ENCODE measurements around the gene TIMM29. TPM values are rescaled to one million over a fixed set of nuclear protein-coding genes. Genes with fewer than 3 reads are reported as not detected.
"Not testable (repeated sequence)": the region's sequence is repeated elsewhere in the genome, so short reads cannot be mapped to it uniquely, and the experiment has no call there.

Gene TIMM29
- total RNA-seq, 5 donors from 2014 or later (not counting 1 experiment from before 2014, with no cell fraction given), result 19.2 to 40.4 (median 37.2) TPM

- H3K27ac ChIP-seq (ENCODE audit: low read length), result no peak overlapping the region
- H3K4me3 Mint-ChIP-seq, result no peak overlapping the region
- POLR2A ChIA-PET, result no interaction called here
- ATAC-seq (replicated peaks in 1 of 4), result no peak
- DNase-seq, result no peak
- no peak overlapping the region for H3K27ac Mint-ChIP-seq
- CTCF ChIA-PET, result interaction anchor here (0.5 to 1.1 kb wide), 4 partner anchors 23 to 496 kb away, joined by 3 to 6 read pairs (median 4); no protein-coding TSS in a partner anchor
- no peaks in the 10 kb centered on the region for H3K27me3 ChIP-seq (replicated peaks in 1 of 2; ENCODE audit: control insufficient read depth in 2 of 2, extremely low read depth in 1 of 2, insufficient read depth in 2 of 2, low read length in 1 of 2)
- H3K4me3 ChIP-seq (ENCODE audit: control insufficient read depth in 1 of 2, extremely low read depth in 1 of 2, low read length in 1 of 2), result no peak overlapping the region
- 93% methylated on average over 8 of the region's 9 CpGs for WGBS (ENCODE audit: insufficient coverage)
- H3K27me3 Mint-ChIP-seq, result no peaks in the 10 kb centered on the region
- no peaks in the 10 kb centered on the region for H3K36me3 Mint-ChIP-seq
- peaks cover 0 to 11% (median 10%) of the 10 kb centered on the region in 3 donors for H3K4me1 Mint-ChIP-seq
- H3K9me3 Mint-ChIP-seq, result no peaks in the 10 kb centered on the region
- H3K36me3 ChIP-seq (ENCODE audit: control insufficient read depth in 2 of 2, extremely low read depth in 1 of 2, insufficient read depth in 1 of 2, low read length in 1 of 2), result peaks cover 0 to 10% of the 10 kb centered on the region in 2 donors
- no peaks in the 10 kb centered on the region for H3K9me3 ChIP-seq
- H3K4me1 ChIP-seq (ENCODE audit: control insufficient read depth in 1 of 2, extremely low read depth in 1 of 2, insufficient read depth in 2 of 2, low read length in 2 of 2), result peaks cover 5 to 12% of the 10 kb centered on the region in 2 experiments
Measured at GRCh38 chr19:10935371-10936059, 6.9 kb downstream of the TIMM29 start.

GRCh38 chr19:10936661-10937084, 8.1 kb downstream of the TIMM29 start:
- 0% methylated on average over 1 of the region's 11 CpGs for WGBS (ENCODE audit: insufficient coverage)
- DNase-seq, result peak in 13 of 35 experiments; percentile 8 to 77 (median 24)
- Histone ChIP-seq H3K4me1 (ENCODE audit: control insufficient read depth in 1 of 2, extremely low read depth in 1 of 2, insufficient read depth in 2 of 2, low read length in 2 of 2) (peaks cover 2 to 6% of the 10 kb centered on the region in 2 experiments), H3K9me3 (no peaks in the 10 kb centered on the region), H3K27me3 (replicated peaks in 1 of 2; ENCODE audit: control insufficient read depth in 2 of 2, extremely low read depth in 1 of 2, insufficient read depth in 2 of 2, low read length in 1 of 2) (no peaks in the 10 kb centered on the region), H3K36me3 (ENCODE audit: control insufficient read depth in 2 of 2, extremely low read depth in 1 of 2, insufficient read depth in 1 of 2, low read length in 1 of 2) (peaks cover 0 to 10% of the 10 kb centered on the region in 2 donors), H3K4me3 (ENCODE audit: control insufficient read depth in 1 of 2, extremely low read depth in 1 of 2, low read length in 1 of 2) (no peak overlapping the region), H3K27ac (ENCODE audit: low read length) (no peak overlapping the region)
- POLR2A ChIA-PET, result interaction anchor here in 1 of 2 donors (0.7 kb wide), 1 partner anchor 57 kb away, joined by 3 read pairs; no protein-coding TSS in a partner anchor
- Mint-ChIP-seq H3K9me3 (no peaks in the 10 kb centered on the region), H3K27ac (no peak overlapping the region), H3K27me3 (no peaks in the 10 kb centered on the region), H3K4me3 (no peak overlapping the region), H3K4me1 (peaks cover 0 to 8% (median 7%) of the 10 kb centered on the region in 3 donors), H3K36me3 (no peaks in the 10 kb centered on the region)
- peak; percentile 69 to 80 (median 74) for ATAC-seq (replicated peaks in 1 of 4)
- CTCF ChIA-PET, result interaction anchor here (0.7 to 1.6 kb wide), 5 partner anchors 46 to 695 kb away, joined by 3 to 7 read pairs (median 4); no protein-coding TSS in a partner anchor

GRCh38 chr19:10941649-10942048, 13.0 kb downstream of the TIMM29 start:
- POLR2A ChIA-PET; H3K9me3 Mint-ChIP-seq; H3K27me3 Mint-ChIP-seq; H3K27ac ChIP-seq (ENCODE audit: low read length); H3K9me3 ChIP-seq; H3K36me3 ChIP-seq (ENCODE audit: control insufficient read depth in 2 of 2, extremely low read depth in 1 of 2, insufficient read depth in 1 of 2, low read length in 1 of 2); H3K4me1 ChIP-seq (ENCODE audit: control insufficient read depth in 1 of 2, extremely low read depth in 1 of 2, insufficient read depth in 2 of 2, low read length in 2 of 2); H3K27ac Mint-ChIP-seq; DNase-seq; H3K4me1 Mint-ChIP-seq; ATAC-seq (replicated peaks in 1 of 4); H3K4me3 Mint-ChIP-seq; H3K36me3 Mint-ChIP-seq; H3K4me3 ChIP-seq (ENCODE audit: control insufficient read depth in 1 of 2, extremely low read depth in 1 of 2, low read length in 1 of 2); H3K27me3 ChIP-seq (replicated peaks in 1 of 2; ENCODE audit: control insufficient read depth in 2 of 2, extremely low read depth in 1 of 2, insufficient read depth in 2 of 2, low read length in 1 of 2): not testable (repeated sequence)
- CTCF ChIA-PET, result interaction anchor here (0.6 to 0.7 kb wide), 3 partner anchors 35 to 241 kb away, joined by 3 read pairs; no protein-coding TSS in a partner anchor
- WGBS (ENCODE audit: insufficient coverage), result 60% methylated on average over 1 of the region's 14 CpGs

GRCh38 chr19:10943412-10943811, 14.8 kb downstream of the TIMM29 start:
- H3K27me3 Mint-ChIP-seq; ATAC-seq (replicated peaks in 1 of 4); POLR2A ChIA-PET; DNase-seq; H3K36me3 ChIP-seq (ENCODE audit: control insufficient read depth in 2 of 2, extremely low read depth in 1 of 2, insufficient read depth in 1 of 2, low read length in 1 of 2); H3K9me3 ChIP-seq; H3K4me1 ChIP-seq (ENCODE audit: control insufficient read depth in 1 of 2, extremely low read depth in 1 of 2, insufficient read depth in 2 of 2, low read length in 2 of 2); H3K36me3 Mint-ChIP-seq; H3K4me1 Mint-ChIP-seq; H3K4me3 Mint-ChIP-seq; H3K9me3 Mint-ChIP-seq; H3K27me3 ChIP-seq (replicated peaks in 1 of 2; ENCODE audit: control insufficient read depth in 2 of 2, extremely low read depth in 1 of 2, insufficient read depth in 2 of 2, low read length in 1 of 2); H3K4me3 ChIP-seq (ENCODE audit: control insufficient read depth in 1 of 2, extremely low read depth in 1 of 2, low read length in 1 of 2); H3K27ac ChIP-seq (ENCODE audit: low read length); H3K27ac Mint-ChIP-seq: not testable (repeated sequence)
- CTCF ChIA-PET, result interaction anchor here in 1 of 2 donors (0.6 kb wide), 1 partner anchor 299 kb away, joined by 7 read pairs; no protein-coding TSS in a partner anchor
- WGBS (ENCODE audit: insufficient coverage), result no CpG with 5 or more reads among the region's 4 CpGs

GRCh38 chr19:10945264-10945663, 16.7 kb downstream of the TIMM29 start:
- CTCF ChIA-PET, result interaction anchor here (0.6 to 0.7 kb wide), 4 partner anchors 9 to 23 kb away, joined by 3 read pairs; no protein-coding TSS in a partner anchor
- POLR2A ChIA-PET, result interaction anchor here in 1 of 2 donors (0.7 kb wide), 1 partner anchor 16 kb away, joined by 6 read pairs; the partner anchor contains the start of gene SMARCA4
- H3K9me3 Mint-ChIP-seq, result no peaks in the 10 kb centered on the region
- Histone ChIP-seq H3K27ac (ENCODE audit: low read length) (no peak overlapping the region), H3K9me3 (no peaks in the 10 kb centered on the region), H3K36me3 (ENCODE audit: control insufficient read depth in 2 of 2, extremely low read depth in 1 of 2, insufficient read depth in 1 of 2, low read length in 1 of 2) (no peaks in the 10 kb centered on the region), H3K4me1 (ENCODE audit: control insufficient read depth in 1 of 2, extremely low read depth in 1 of 2, insufficient read depth in 2 of 2, low read length in 2 of 2) (peaks cover 0 to 4% of the 10 kb centered on the region in 2 experiments), H3K27me3 (replicated peaks in 1 of 2; ENCODE audit: control insufficient read depth in 2 of 2, extremely low read depth in 1 of 2, insufficient read depth in 2 of 2, low read length in 1 of 2) (no peaks in the 10 kb centered on the region), H3K4me3 (ENCODE audit: control insufficient read depth in 1 of 2, extremely low read depth in 1 of 2, low read length in 1 of 2) (no peak overlapping the region)
- no peak for DNase-seq
- H3K36me3 Mint-ChIP-seq, result no peaks in the 10 kb centered on the region
- peaks cover 0 to 6% (median 6%) of the 10 kb centered on the region in 3 donors for H3K4me1 Mint-ChIP-seq
- H3K4me3 Mint-ChIP-seq, result no peak overlapping the region
- WGBS (ENCODE audit: insufficient coverage), result 92% methylated on average over 2 of the region's 4 CpGs
- no peaks in the 10 kb centered on the region for H3K27me3 Mint-ChIP-seq
- no peak overlapping the region for H3K27ac Mint-ChIP-seq
- ATAC-seq (replicated peaks in 1 of 4), result no peak

GRCh38 chr19:10946958-10947657, 18.5 kb downstream of the TIMM29 start:
- ChIA-PET POLR2A (no interaction called here), CTCF (interaction anchor here in 1 of 2 donors (0.7 kb wide), 1 partner anchor 540 kb away, joined by 3 read pairs; no protein-coding TSS in a partner anchor)
- Histone ChIP-seq H3K27ac (ENCODE audit: low read length) (no peak overlapping the region), H3K9me3 (no peaks in the 10 kb centered on the region), H3K36me3 (ENCODE audit: control insufficient read depth in 2 of 2, extremely low read depth in 1 of 2, insufficient read depth in 1 of 2, low read length in 1 of 2) (no peaks in the 10 kb centered on the region), H3K4me3 (ENCODE audit: control insufficient read depth in 1 of 2, extremely low read depth in 1 of 2, low read length in 1 of 2) (no peak overlapping the region), H3K27me3 (replicated peaks in 1 of 2; ENCODE audit: control insufficient read depth in 2 of 2, extremely low read depth in 1 of 2, insufficient read depth in 2 of 2, low read length in 1 of 2) (no peaks in the 10 kb centered on the region), H3K4me1 (ENCODE audit: control insufficient read depth in 1 of 2, extremely low read depth in 1 of 2, insufficient read depth in 2 of 2, low read length in 2 of 2) (peaks cover 0 to 3% of the 10 kb centered on the region in 2 experiments)
- ATAC-seq (replicated peaks in 1 of 4) (no peak), DNase-seq (no peak)
- no peaks in the 10 kb centered on the region for H3K27me3 Mint-ChIP-seq
- no peaks in the 10 kb centered on the region for H3K9me3 Mint-ChIP-seq
- 76% methylated on average over 2 of the region's 6 CpGs for WGBS (ENCODE audit: insufficient coverage)
- no peak overlapping the region for H3K27ac Mint-ChIP-seq
- peaks cover 0 to 4% (median 1%) of the 10 kb centered on the region in 3 donors for H3K4me1 Mint-ChIP-seq
- H3K4me3 Mint-ChIP-seq, result no peak overlapping the region
- H3K36me3 Mint-ChIP-seq, result no peaks in the 10 kb centered on the region

Data from T-cell (primary cell).